Stimulated activated CD4-positive, alpha-beta T cell treated with anti-CD3 and anti-CD28 coated beads, Interleukin-15, amount 100 ng/mL, for 24 hours (primary cell): ENCODE measurements around the gene RAI1.
A peak's percentile ranks its signal among the peaks of the same experiment; 100 is the strongest.

ENCODE experiments used
- DNase-seq: peaks from one replicate; pipeline ENCODE4 v3.0.0-alpha.2; 2020

RAI1 gene

GRCh38 chr17:17789828-17790636 lies 108.8 kb downstream of the RAI1 start:
- no peak for DNase-seq

- no peak for DNase-seq
These were observed 109.6 kb downstream of the RAI1 start for GRCh38 chr17:17790637-17791464.

GRCh38 chr17:17792037-17792550 lies 110.8 kb downstream of the RAI1 start:
- DNase-seq: no peak

DNA sequence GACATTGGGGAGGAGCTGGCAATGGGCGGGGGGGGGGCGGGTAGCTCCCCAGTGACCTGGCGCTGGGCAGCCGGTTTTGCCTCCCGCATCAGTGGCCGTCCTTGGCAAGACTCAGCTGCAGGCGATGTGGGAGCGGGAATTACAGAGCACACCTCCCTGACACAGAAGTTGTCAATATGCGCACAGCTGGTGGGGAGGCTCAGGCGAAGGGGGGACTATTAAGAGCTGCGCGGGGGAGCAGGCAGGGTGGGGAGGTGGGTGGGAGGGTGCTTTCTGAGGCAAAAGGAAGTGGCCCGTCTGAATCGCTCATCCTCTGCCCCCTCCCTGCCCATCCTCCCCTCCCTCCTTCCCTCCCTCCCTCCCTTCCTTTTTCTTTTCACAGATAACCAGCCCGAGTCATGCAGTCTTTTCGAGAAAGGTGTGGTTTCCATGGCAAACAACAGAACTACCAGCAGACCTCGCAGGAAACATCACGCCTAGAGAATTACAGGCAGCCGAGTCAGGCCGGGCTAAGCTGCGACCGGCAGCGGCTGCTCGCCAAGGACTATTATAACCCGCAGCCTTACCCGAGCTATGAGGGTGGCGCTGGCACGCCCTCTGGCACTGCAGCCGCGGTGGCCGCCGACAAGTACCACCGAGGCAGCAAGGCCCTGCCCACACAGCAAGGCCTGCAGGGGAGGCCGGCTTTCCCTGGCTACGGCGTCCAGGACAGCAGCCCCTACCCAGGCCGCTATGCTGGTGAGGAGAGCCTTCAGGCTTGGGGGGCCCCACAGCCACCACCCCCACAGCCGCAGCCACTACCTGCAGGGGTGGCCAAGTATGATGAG lies 111.5 kb downstream of the RAI1 start:
- peak; percentile 61 for DNase-seq

DNA sequence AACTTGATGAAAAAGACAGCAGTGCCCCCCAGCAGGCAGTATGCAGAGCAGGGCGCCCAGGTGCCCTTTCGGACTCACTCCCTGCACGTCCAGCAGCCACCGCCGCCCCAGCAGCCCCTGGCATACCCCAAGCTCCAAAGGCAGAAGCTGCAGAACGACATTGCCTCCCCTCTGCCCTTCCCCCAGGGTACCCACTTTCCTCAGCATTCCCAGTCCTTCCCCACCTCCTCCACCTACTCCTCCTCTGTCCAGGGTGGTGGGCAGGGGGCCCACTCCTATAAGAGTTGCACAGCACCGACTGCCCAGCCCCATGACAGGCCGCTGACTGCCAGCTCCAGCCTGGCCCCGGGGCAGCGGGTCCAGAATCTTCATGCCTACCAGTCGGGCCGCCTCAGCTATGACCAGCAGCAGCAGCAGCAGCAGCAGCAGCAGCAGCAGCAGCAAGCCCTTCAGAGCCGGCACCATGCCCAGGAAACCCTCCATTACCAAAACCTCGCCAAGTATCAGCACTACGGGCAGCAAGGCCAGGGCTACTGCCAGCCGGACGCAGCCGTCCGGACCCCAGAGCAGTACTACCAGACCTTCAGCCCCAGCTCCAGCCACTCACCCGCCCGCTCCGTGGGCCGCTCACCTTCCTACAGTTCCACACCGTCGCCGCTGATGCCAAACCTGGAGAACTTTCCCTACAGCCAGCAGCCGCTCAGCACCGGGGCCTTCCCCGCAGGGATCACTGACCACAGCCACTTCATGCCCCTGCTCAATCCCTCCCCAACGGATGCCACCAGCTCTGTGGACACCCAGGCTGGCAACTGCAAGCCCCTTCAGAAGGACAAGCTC lies 112.3 kb downstream of the RAI1 start:
- DNase-seq: no peak

DNA sequence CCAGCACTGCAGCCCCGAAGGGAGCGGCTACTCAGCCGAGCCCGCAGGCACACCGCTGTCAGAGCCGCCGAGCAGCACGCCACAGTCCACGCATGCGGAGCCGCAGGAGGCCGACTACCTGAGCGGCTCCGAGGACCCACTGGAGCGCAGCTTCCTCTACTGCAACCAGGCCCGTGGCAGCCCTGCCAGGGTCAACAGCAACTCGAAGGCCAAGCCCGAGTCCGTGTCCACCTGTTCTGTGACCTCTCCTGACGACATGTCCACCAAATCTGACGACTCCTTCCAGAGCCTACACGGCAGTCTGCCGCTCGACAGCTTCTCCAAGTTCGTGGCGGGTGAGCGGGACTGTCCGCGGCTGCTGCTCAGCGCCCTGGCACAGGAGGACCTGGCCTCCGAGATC lies 113.1 kb downstream of the RAI1 start:
- DNase-seq: no peak

- no peak for DNase-seq
These were observed 114.0 kb downstream of the RAI1 start for GRCh38 chr17:17795296-17795695.

- no peak for DNase-seq
These were observed 114.9 kb downstream of the RAI1 start for GRCh38 chr17:17795946-17796786.

GRCh38 chr17:17796787-17797061 lies 115.5 kb downstream of the RAI1 start:
- DNase-seq: no peak

DNA sequence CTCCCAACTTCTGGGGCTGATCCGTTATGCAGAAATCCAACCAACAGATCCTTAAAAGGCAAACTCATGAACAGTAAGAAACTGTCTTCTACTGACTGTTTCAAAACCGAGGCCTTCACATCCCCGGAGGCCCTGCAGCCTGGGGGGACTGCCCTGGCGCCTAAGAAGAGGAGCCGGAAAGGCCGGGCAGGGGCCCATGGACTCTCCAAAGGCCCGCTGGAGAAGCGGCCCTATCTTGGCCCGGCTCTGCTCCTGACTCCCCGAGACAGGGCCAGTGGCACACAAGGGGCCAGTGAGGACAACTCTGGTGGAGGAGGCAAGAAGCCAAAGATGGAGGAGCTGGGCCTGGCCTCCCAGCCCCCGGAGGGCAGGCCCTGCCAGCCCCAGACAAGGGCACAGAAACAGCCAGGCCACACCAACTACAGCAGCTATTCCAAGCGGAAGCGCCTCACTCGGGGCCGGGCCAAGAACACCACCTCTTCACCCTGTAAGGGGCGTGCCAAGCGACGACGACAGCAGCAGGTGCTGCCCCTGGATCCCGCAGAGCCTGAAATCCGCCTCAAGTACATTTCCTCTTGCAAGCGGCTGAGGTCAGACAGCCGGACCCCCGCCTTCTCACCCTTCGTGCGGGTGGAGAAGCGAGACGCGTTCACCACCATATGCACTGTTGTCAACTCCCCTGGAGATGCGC lies 116.0 kb downstream of the RAI1 start:
- DNase-seq: no peak

DNA sequence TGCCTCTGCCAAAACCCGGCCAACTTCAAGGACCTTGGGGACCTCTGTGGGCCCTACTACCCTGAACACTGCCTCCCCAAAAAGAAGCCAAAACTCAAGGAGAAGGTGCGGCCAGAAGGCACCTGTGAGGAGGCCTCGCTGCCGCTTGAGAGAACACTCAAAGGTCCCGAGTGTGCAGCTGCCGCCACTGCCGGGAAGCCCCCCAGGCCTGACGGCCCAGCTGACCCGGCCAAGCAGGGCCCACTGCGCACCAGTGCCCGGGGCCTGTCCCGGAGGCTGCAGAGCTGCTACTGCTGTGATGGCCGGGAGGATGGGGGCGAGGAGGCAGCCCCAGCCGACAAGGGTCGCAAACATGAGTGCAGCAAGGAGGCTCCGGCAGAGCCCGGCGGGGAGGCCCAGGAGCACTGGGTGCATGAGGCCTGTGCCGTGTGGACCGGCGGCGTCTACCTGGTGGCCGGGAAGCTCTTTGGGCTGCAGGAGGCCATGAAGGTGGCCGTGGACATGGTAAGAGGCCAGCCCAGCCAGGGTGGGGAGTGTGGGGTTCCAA lies 116.8 kb downstream of the RAI1 start:
- DNase-seq: no peak

DNA sequence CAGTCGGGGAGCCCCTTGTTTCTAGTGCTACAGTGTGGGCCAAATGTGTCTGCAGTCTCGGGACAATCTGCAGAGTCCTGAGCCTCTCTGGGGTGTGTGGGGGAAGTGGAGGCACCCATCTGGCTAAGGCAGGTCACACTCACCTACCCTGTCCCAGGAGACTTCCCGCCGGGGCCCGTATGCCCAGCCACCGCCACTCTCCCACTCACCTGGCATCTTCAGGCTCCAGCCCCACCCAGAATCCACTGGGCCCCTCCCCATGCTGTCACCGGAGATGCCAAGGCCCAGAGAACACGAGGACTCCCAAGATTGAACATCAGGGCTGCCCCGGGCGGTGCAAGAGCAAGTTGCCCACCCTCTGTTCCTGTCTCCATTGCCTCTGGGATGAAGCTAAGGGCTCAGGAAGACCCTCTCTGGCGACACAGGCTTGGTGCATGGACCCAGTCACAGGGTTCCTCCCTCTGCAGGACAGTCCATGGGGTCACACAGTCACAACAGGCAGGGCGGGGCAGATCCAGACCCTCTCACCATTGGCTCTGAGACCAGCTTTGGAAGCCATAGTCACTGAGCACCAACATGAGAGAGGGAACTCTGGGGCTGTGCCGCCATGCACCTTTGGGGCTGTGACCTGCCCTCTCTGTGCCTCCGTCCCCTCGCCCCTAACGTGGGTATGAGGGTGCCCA lies 117.5 kb downstream of the RAI1 start:
- DNase-seq: no peak

DNA sequence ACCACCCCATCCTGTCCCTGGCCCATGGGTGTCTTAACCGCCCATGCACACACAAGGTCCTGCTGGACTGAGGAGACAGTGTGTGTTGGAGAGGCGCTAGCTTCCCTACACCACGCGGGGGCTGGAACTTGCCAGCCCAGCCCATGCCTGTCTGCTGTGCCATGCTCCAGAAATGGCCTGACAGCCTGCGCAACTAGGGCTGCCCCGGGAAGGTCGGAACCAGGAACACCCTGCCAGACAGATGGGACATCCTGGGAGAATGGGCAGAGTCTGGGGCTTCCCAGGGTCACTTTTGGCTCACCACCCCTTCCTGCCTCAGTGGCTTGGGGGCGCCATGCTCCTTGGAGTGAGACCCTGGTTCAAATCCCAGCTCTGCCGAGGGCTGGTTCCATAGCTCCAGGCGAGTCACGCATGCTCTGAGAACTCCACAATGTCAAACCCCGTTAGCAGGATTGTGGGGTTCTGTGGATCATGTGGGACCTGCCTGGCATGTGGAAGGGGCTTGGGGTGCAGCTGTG lies 119.3 kb downstream of the RAI1 start:
- no peak for DNase-seq

DNA sequence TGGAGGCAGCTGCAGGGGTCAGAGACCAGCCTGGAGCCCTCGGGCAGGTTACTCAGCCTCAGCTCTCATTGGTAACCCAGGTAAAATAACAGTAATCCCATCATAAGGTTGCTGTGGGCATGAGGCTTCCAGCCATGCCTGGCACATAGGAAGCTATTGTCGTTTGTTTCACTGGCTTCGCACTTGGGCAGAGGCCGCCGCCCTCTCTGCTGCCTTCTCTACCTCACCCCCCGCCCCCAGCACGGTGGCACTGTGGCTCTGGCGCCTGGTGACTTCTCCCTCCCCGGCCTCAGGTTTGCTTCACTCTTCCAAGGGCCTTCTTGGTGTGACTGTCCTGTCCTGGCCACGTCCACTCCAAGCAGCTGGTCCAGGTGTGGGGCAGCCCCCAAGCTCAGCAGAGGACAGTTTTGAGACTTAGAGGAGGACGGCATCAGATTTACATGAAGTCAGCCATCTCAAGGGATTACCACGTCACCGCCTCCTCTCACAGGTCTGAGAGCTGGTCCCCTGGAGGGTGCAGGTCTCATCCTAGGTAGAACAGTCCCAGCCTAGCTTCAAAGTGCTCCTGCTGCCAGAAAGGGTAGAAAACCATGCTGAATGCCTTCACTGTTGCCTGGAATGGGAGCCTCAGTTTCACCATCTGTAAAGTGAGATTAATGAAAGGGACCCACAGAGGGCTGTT lies 120.7 kb downstream of the RAI1 start:
- DNase-seq: no peak

GRCh38 chr17:17804007-17804406 lies 122.7 kb downstream of the RAI1 start:
- DNase-seq: no peak

GRCh38 chr17:17805575-17805974 lies 124.3 kb downstream of the RAI1 start:
- no peak for DNase-seq

DNA sequence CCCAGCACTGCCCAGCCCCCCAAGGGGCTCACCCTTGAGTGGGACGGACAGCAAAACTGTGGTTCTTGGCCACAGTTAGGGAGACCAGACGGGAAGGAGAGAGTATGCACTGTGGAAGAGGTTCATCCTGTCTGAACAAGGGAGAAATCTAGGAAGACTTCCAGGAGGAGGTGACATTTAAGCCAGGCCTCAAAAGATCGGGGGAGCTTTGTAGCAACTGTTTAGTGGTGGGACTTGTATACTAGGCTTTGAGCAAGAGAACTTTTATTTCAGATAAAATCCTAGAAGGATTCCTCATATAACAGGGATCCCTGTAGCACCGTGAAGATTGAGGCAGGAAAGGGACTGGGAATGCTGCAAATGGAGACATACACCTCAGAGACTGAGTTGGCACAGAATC lies 124.8 kb downstream of the RAI1 start:
- no peak for DNase-seq

DNA sequence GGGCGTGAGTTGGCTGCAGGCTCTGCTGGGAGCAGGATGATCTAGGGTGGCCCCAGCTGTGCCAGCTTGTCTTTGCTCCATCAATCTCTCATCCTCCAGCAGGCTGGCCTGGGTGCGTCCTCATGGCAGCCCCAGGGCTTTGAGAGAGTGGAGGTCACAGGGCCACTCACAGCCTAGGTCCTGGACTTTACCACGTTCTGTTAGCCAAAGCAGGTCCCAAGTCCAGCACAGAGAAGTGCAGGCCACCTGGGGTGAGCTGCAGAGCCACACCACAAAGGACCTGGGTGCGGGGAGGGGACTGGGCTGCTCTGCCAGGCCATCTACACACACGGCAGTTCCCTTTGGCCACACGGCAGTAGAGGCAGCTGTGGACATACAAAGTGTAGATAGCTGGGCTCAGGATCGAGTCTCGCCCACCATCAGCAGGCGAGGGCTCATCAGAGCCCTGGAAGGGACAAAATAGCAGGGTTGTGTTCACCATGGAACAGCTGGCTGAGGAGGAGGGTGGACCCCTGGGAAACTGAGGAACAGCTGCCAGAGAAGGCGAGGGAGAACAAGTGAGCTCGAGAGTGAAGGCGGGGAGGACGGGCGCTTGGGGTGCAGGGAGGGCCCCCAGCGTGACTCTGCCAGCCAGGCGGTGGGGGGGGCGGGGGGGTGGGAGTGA lies 125.5 kb downstream of the RAI1 start:
- no peak for DNase-seq
